PFSK-1 (cell line): ENCODE measurements around the gene VWA2.

Experiments
- FOXP2 ChIP-seq: optimal IDR thresholded peaks from 2 replicates; pipeline ENCODE3; 2011; ENCODE audit warnings: borderline replicate concordance, control low read depth, inconsistent platforms; ENCODE audit not compliant: insufficient read depth; ENCODE audit errors: extremely low read length, extremely low read depth
- POLR2AphosphoS5 ChIP-seq: IDR thresholded peaks from 2 replicates; pipeline ENCODE4 v1.6.1; 2012; ENCODE audit warnings: low read depth, mild to moderate bottlenecking, control low read depth, low read length, moderate library complexity
- SIN3A ChIP-seq: IDR thresholded peaks from 2 replicates; pipeline ENCODE4 v1.6.1; 2012; ENCODE audit warnings: mild to moderate bottlenecking, low read length, moderate library complexity, borderline replicate concordance; ENCODE audit not compliant: insufficient read depth
- TAF1 ChIP-seq: IDR thresholded peaks from 2 replicates; pipeline ENCODE4 v1.6.1; 2012; ENCODE audit warnings: low read length, control low read depth, borderline replicate concordance; ENCODE audit not compliant: insufficient read depth
- TF ChIP-seq, protein P1 (sequence below), 2 experiments: IDR thresholded peaks; 2 replicates each; pipeline versions ENCODE4 v1.6.1 to v1.8.0; 2011 to 2012; ENCODE audit warnings: low read depth in 2 of 2, low read length in 2 of 2, control low read depth in 1 of 2, inconsistent platforms in 1 of 2, mild to moderate bottlenecking in 1 of 2, moderate library complexity in 1 of 2; ENCODE audit not compliant: insufficient read depth in 1 of 2

VWA2 gene

GRCh38 chr10:114232561-114233176 lies 6.4 kb upstream of the VWA2 start:
- TF ChIP-seq, protein P1, sequence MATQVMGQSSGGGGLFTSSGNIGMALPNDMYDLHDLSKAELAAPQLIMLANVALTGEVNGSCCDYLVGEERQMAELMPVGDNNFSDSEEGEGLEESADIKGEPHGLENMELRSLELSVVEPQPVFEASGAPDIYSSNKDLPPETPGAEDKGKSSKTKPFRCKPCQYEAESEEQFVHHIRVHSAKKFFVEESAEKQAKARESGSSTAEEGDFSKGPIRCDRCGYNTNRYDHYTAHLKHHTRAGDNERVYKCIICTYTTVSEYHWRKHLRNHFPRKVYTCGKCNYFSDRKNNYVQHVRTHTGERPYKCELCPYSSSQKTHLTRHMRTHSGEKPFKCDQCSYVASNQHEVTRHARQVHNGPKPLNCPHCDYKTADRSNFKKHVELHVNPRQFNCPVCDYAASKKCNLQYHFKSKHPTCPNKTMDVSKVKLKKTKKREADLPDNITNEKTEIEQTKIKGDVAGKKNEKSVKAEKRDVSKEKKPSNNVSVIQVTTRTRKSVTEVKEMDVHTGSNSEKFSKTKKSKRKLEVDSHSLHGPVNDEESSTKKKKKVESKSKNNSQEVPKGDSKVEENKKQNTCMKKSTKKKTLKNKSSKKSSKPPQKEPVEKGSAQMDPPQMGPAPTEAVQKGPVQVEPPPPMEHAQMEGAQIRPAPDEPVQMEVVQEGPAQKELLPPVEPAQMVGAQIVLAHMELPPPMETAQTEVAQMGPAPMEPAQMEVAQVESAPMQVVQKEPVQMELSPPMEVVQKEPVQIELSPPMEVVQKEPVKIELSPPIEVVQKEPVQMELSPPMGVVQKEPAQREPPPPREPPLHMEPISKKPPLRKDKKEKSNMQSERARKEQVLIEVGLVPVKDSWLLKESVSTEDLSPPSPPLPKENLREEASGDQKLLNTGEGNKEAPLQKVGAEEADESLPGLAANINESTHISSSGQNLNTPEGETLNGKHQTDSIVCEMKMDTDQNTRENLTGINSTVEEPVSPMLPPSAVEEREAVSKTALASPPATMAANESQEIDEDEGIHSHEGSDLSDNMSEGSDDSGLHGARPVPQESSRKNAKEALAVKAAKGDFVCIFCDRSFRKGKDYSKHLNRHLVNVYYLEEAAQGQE (IDR thresholded peaks at IDR 0.05; ENCODE audit: insufficient read depth in 1 of 2, low read depth in 2 of 2, low read length in 2 of 2), result no peak
- TF ChIP-seq SIN3A (no peak), POLR2AphosphoS5 (no peak), FOXP2 (no peak), TAF1 (no peak)

DNA sequence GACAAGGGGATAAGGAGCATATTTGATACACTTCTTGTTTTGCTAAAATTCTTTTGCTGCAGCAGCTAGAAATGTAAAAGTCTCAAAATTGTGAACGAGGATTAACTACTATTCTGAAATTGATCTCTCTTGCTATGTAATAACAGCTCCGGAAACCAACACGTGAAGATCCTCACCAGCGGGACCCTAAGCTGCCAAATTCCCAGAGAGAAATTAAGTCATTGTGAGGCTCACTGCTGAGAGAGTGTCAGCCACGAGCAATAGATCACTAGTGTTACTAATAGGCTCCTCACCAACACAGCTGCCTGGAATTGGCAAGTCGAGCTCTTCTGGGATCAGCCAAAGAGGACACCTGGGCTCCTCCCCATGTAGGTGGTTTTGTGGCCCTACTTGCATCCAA lies 5.6 kb upstream of the VWA2 start:
- TF ChIP-seq, protein P1 (IDR thresholded peaks at IDR 0.05; ENCODE audit: insufficient read depth in 1 of 2, low read depth in 2 of 2, low read length in 2 of 2), result no peak
- TF ChIP-seq SIN3A (no peak), POLR2AphosphoS5 (no peak), TAF1 (no peak), FOXP2 (no peak)

DNA sequence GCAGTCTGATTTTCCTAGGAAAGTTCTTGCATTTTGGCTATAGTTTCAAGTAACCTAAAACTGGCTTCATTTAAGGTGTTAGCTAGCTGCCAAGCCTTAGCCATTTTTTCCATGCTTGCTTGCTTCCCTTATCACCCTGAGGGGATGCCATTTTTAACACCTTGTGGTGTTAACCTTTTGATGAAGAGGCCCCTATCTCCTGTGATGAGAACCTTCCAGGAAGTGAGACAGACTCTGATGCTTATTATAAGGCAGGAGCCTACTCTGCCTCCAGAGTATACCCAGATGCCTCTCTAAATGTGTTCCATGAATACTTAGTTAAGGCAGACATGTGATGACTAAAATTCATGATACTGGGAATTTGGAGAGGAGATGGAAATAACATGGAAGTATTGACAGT lies 4.9 kb upstream of the VWA2 start:
- no peak for TF ChIP-seq TAF1
- TF ChIP-seq POLR2AphosphoS5, result no peak
- no peak for TF ChIP-seq SIN3A
- TF ChIP-seq, protein P1 (IDR thresholded peaks at IDR 0.05; ENCODE audit: insufficient read depth in 1 of 2, low read depth in 2 of 2, low read length in 2 of 2), result no peak
- TF ChIP-seq FOXP2, result no peak

GRCh38 chr10:114239994-114240345 lies 916 bp downstream of the VWA2 start:
- TF ChIP-seq, protein P1 (IDR thresholded peaks at IDR 0.05; ENCODE audit: insufficient read depth in 1 of 2, low read depth in 2 of 2, low read length in 2 of 2), result no peak
- TF ChIP-seq FOXP2, result no peak
- TF ChIP-seq SIN3A, result no peak
- no peak for TF ChIP-seq POLR2AphosphoS5
- no peak for TF ChIP-seq TAF1

DNA sequence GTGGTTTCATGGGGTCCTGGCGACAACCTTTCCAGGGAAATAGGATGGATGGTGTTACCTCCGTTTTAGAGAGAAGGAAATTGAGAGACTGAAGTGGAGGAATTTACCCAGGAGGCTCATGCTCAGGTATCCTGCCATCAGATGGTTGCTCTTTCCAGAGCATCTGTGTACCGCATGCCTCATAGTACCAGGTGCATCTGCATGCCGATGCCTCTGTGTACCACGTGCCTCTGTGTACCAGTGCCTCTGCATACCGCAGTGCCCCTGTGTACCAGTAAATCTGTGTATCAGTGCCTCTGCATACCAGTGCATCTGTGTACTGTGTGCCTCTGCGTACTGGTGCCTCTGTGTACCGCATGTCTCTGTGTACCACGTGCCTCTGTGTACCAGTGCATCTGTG lies 3.2 kb downstream of the VWA2 start:
- no peak for TF ChIP-seq POLR2AphosphoS5
- no peak for TF ChIP-seq TAF1
- no peak for TF ChIP-seq FOXP2
- TF ChIP-seq, protein P1 (IDR thresholded peaks at IDR 0.05; ENCODE audit: insufficient read depth in 1 of 2, low read depth in 2 of 2, low read length in 2 of 2), result no peak
- no peak for TF ChIP-seq SIN3A
